Liver (tissue), 9 donors: Measurements from ENCODE around the gene MACROH2A1. TPM values are rescaled to one million over a fixed set of nuclear protein-coding genes. Genes with fewer than 3 reads are reported as not detected.

ENCODE experiments used
- DNase-seq: peaks from one replicate; pipeline ENCODE4 v3.0.0-alpha.2; 2017; ENCODE audit warnings: low spot score
- H3K27ac ChIP-seq, 2 donors: one replicate each; pipeline ENCODE4 v1.7.0; 2013; ENCODE audit warnings: inconsistent platforms in 2 of 2, low read length in 2 of 2, control low read depth in 1 of 2, low read depth in 1 of 2, mild to moderate bottlenecking in 1 of 2
- H3K27me3 ChIP-seq, 4 donors: one replicate each; pipeline versions ENCODE4 v1.6.1 to v1.7.0; 2013; ENCODE audit warnings: low read length in 3 of 4, inconsistent platforms in 1 of 4, mild to moderate bottlenecking in 1 of 4, moderate library complexity in 1 of 4; ENCODE audit not compliant: control insufficient read depth in 4 of 4, insufficient read depth in 4 of 4
- H3K36me3 ChIP-seq, 4 donors: one replicate each; pipeline versions ENCODE4 v1.6.1 to v1.7.0; 2013; ENCODE audit warnings: low read length in 3 of 4, mild to moderate bottlenecking in 3 of 4, low read depth in 1 of 4, moderate library complexity in 1 of 4; ENCODE audit not compliant: control insufficient read depth in 4 of 4, insufficient read depth in 3 of 4
- H3K4me1 ChIP-seq, 4 donors: one replicate each; pipeline versions ENCODE4 v1.6.1 to v1.7.0; 2013; ENCODE audit warnings: low read length in 3 of 4, mild to moderate bottlenecking in 3 of 4, moderate library complexity in 1 of 4; ENCODE audit not compliant: control insufficient read depth in 4 of 4, insufficient read depth in 4 of 4
- H3K4me3 ChIP-seq, 3 donors: one replicate each; pipeline versions ENCODE4 v1.6.1 to v1.7.0; 2013; ENCODE audit warnings: low read length in 3 of 3, control low read depth in 1 of 3, low read depth in 1 of 3, mild to moderate bottlenecking in 1 of 3
- H3K9ac ChIP-seq, 2 donors: one replicate each; pipeline ENCODE4 v1.7.0; 2013; ENCODE audit warnings: low read length in 2 of 2, mild to moderate bottlenecking in 2 of 2, moderate library complexity in 2 of 2, control low read depth in 1 of 2, low read depth in 1 of 2
- H3K9me3 ChIP-seq, 4 donors: one replicate each; pipeline versions ENCODE4 v1.6.1 to v1.7.0; 2013; ENCODE audit warnings: low read length in 3 of 4; ENCODE audit not compliant: control insufficient read depth in 4 of 4
- ATF3 ChIP-seq: IDR thresholded peaks from 2 replicates; pipeline ENCODE4 v1.6.1; 2016; ENCODE audit warnings: antibody characterized with exemption
- CTCF ChIP-seq: fragments of 150-350 bp; IDR thresholded peaks from 2 replicates; pipeline ENCODE4 v1.5.1; 2017; ENCODE audit warnings: improper control_type of control experiment, low read depth, low read length; ENCODE audit not compliant: missing input control
- EGR1 ChIP-seq, 2 donors: IDR thresholded peaks; 2 replicates each; pipeline ENCODE4 v1.6.1; 2016 to 2018; ENCODE audit warnings: antibody characterized with exemption in 2 of 2, low read depth in 2 of 2
- FOXA1 ChIP-seq: IDR thresholded peaks from 2 replicates; pipeline ENCODE4 v1.6.1; 2016; ENCODE audit warnings: antibody characterized with exemption
- FOXA2 ChIP-seq: IDR thresholded peaks from 2 replicates; pipeline ENCODE4 v1.6.1; 2016; ENCODE audit warnings: antibody characterized with exemption
- GABPA ChIP-seq, 2 donors: IDR thresholded peaks in 1 of 2; conservative IDR thresholded peaks in 1 of 2; 2 replicates each; pipeline ENCODE4 v1.6.1; 2016; ENCODE audit warnings: antibody characterized with exemption in 2 of 2, mild to moderate bottlenecking in 1 of 2, moderate library complexity in 1 of 2
- HNF4A ChIP-seq, 2 donors: conservative IDR thresholded peaks; 2 replicates each; pipeline ENCODE4 v1.6.1; 2016; ENCODE audit warnings: antibody characterized with exemption in 2 of 2, mild to moderate bottlenecking in 2 of 2
- HNF4G ChIP-seq: IDR thresholded peaks from 2 replicates; pipeline ENCODE4 v1.6.1; 2016; ENCODE audit warnings: antibody characterized with exemption
- JUND ChIP-seq, 2 donors: IDR thresholded peaks; 2 replicates each; pipeline ENCODE4 v1.6.1; 2016; ENCODE audit warnings: antibody characterized with exemption in 2 of 2
- MAX ChIP-seq: IDR thresholded peaks from 2 replicates; pipeline ENCODE4 v1.6.1; 2016; ENCODE audit warnings: antibody characterized with exemption
- NR2F2 ChIP-seq: IDR thresholded peaks from 2 replicates; pipeline ENCODE4 v1.6.1; 2016; ENCODE audit warnings: antibody characterized with exemption
- RAD21 ChIP-seq, 2 donors: IDR thresholded peaks; 2 replicates each; pipeline ENCODE4 v1.6.1; 2016; ENCODE audit warnings: antibody characterized with exemption in 2 of 2, mild to moderate bottlenecking in 2 of 2
- REST ChIP-seq: IDR thresholded peaks from 2 replicates; pipeline ENCODE4 v1.6.1; 2016; ENCODE audit warnings: antibody characterized with exemption, mild to moderate bottlenecking
- RXRA ChIP-seq, 2 donors: IDR thresholded peaks; 2 replicates each; pipeline ENCODE4 v1.6.1; 2017 to 2018; ENCODE audit warnings: antibody characterized with exemption in 2 of 2, mild to moderate bottlenecking in 1 of 2
- SP1 ChIP-seq: IDR thresholded peaks from 2 replicates; pipeline ENCODE4 v1.6.1; 2018; ENCODE audit warnings: antibody characterized with exemption, mild to moderate bottlenecking
- TAF1 ChIP-seq: conservative IDR thresholded peaks from 2 replicates; pipeline ENCODE4 v1.6.1; 2016; ENCODE audit warnings: antibody characterized with exemption, mild to moderate bottlenecking
- YY1 ChIP-seq: IDR thresholded peaks from 2 replicates; pipeline ENCODE4 v1.6.1; 2016; ENCODE audit warnings: antibody characterized with exemption, mild to moderate bottlenecking
- ZBTB33 ChIP-seq: IDR thresholded peaks from 2 replicates; pipeline ENCODE4 v1.6.1; 2016; ENCODE audit warnings: antibody characterized with exemption
- WGBS: extraction: QIAGEN DNeasy Blood & Tissue Kit; methylation state at CpG from one replicate; pipeline ENCODE4 v1.1.7; 2013; 5-methylcytosine and 5-hydroxymethylcytosine counted together
- polyA plus RNA-seq, 2 donors: library from polyadenylated mRNA; stranded (reverse) in 1 of 2; unstranded in 1 of 2; fragments of 200-250 nt in 1 of 2; fragments of >200 nt in 1 of 2; fragmentation: Nextera tagmentation in 1 of 2; extraction: Ambion mirVana in 1 of 2; gene quantifications; one replicate each; pipeline versions ENCODE4 v1.2.1 to v1.2.3, GENCODE V29; 2013 to 2015
- total RNA-seq, 2 donors: library from RNA; depleted of rRNA; stranded (reverse); fragments of >200 nt; gene quantifications; one replicate each; pipeline ENCODE4 v1.2.3, GENCODE V29; 2014
- donor health status: healthy.
- donor health status: healthy.
- donor health status: healthy.
- donor health status: healthy.
- donor health status: healthy.

MACROH2A1 gene
- total and polyA plus RNA-seq, 4 donors: 33.7 to 113 (median 62.7) TPM

- TF ChIP-seq MAX (no peak), RAD21 (IDR thresholded peaks at IDR 0.05) (no peak), EGR1 (IDR thresholded peaks at IDR 0.05; ENCODE audit: low read depth in 2 of 2) (no peak), JUND (IDR thresholded peaks at IDR 0.05) (no peak)
These were observed 62.0 kb downstream of the MACROH2A1 start (continued) for GRCh38 chr5:135337064-135337463.

- H3K4me1 ChIP-seq: peaks cover 0 to under 1% (median 0%) of the 10 kb centered on the region in 4 donors
- no peak for TF ChIP-seq RAD21 (IDR thresholded peaks at IDR 0.05)
- no peak for TF ChIP-seq FOXA2
- no peak overlapping the region for H3K27ac ChIP-seq
- H3K9ac ChIP-seq: no peak overlapping the region
- peaks cover 6 to 52% (median 19%) of the 10 kb centered on the region in 4 donors for H3K36me3 ChIP-seq
- H3K4me3 ChIP-seq: no peak overlapping the region
- no peaks in the 10 kb centered on the region for H3K27me3 ChIP-seq
- no peak for DNase-seq
- no peaks in the 10 kb centered on the region for H3K9me3 ChIP-seq
- 74% methylated on average over 13 of the region's 13 CpGs for WGBS
These were observed 63.8 kb downstream of the MACROH2A1 start for GRCh38 chr5:135335031-135335828.

GRCh38 chr5:135333732-135334515, 65.1 kb downstream of the MACROH2A1 start:
- Histone ChIP-seq H3K4me3 (no peak overlapping the region), H3K9ac (no peak overlapping the region), H3K36me3 (peaks cover 5 to 39% (median 17%) of the 10 kb centered on the region in 4 donors), H3K27me3 (no peaks in the 10 kb centered on the region), H3K9me3 (no peaks in the 10 kb centered on the region), H3K27ac (no peak overlapping the region), H3K4me1 (peaks cover 0 to 1% (median 0%) of the 10 kb centered on the region in 4 donors)
- no peak for DNase-seq
- 83% methylated on average over 10 of the region's 10 CpGs for WGBS
- TF ChIP-seq CTCF (no peak), HNF4A (conservative IDR thresholded peaks at IDR 0.05) (no peak), FOXA1 (no peak), YY1 (no peak), SP1 (no peak), ZBTB33 (no peak), JUND (IDR thresholded peaks at IDR 0.05) (no peak), REST (no peak), ATF3 (no peak), MAX (no peak), EGR1 (IDR thresholded peaks at IDR 0.05; ENCODE audit: low read depth in 2 of 2) (no peak), NR2F2 (no peak), HNF4G (no peak), FOXA2 (no peak), RAD21 (IDR thresholded peaks at IDR 0.05) (no peak), TAF1 (no peak), GABPA (IDR thresholded peaks at IDR 0.05 in 1 of 2, conservative IDR thresholded peaks at IDR 0.05 in 1 of 2) (no peak), RXRA (IDR thresholded peaks at IDR 0.05) (no peak)
